ENCODE measurements around the gene ZMYND15.

DNA sequence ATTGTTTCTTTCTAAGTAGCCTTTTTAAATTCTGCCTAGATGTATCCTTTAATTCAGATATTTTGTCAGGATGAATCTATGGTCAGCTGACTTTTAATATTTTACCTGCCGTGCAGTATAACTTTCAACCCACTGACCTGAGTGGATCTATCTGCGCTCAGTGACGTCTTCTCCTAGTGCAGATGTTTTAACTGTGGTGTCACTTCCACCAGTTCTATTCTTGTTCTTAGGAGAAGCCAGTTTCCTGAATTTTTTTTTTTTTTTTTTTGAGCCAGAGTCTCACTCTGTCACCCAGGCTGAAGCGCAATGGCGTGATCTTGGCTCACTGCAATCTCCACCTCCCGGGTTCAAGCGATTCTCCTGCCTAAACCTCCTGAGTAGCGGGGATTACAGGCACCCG lies 27.1 kb downstream of the ZMYND15 start:
- TF ChIP-seq, protein P1, sequence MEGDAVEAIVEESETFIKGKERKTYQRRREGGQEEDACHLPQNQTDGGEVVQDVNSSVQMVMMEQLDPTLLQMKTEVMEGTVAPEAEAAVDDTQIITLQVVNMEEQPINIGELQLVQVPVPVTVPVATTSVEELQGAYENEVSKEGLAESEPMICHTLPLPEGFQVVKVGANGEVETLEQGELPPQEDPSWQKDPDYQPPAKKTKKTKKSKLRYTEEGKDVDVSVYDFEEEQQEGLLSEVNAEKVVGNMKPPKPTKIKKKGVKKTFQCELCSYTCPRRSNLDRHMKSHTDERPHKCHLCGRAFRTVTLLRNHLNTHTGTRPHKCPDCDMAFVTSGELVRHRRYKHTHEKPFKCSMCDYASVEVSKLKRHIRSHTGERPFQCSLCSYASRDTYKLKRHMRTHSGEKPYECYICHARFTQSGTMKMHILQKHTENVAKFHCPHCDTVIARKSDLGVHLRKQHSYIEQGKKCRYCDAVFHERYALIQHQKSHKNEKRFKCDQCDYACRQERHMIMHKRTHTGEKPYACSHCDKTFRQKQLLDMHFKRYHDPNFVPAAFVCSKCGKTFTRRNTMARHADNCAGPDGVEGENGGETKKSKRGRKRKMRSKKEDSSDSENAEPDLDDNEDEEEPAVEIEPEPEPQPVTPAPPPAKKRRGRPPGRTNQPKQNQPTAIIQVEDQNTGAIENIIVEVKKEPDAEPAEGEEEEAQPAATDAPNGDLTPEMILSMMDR (IDR thresholded peaks at IDR 0.05; ENCODE audit: low read depth, low read length), result no peak
- TF ChIP-seq EZH2phosphoT487 (IDR thresholded peaks at IDR 0.05; ENCODE audit: low read depth), result no peak
